ENCODE data around the gene PPIH.

- TF ChIP-seq, protein P1, sequence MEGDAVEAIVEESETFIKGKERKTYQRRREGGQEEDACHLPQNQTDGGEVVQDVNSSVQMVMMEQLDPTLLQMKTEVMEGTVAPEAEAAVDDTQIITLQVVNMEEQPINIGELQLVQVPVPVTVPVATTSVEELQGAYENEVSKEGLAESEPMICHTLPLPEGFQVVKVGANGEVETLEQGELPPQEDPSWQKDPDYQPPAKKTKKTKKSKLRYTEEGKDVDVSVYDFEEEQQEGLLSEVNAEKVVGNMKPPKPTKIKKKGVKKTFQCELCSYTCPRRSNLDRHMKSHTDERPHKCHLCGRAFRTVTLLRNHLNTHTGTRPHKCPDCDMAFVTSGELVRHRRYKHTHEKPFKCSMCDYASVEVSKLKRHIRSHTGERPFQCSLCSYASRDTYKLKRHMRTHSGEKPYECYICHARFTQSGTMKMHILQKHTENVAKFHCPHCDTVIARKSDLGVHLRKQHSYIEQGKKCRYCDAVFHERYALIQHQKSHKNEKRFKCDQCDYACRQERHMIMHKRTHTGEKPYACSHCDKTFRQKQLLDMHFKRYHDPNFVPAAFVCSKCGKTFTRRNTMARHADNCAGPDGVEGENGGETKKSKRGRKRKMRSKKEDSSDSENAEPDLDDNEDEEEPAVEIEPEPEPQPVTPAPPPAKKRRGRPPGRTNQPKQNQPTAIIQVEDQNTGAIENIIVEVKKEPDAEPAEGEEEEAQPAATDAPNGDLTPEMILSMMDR (conservative IDR thresholded peaks at IDR 0.05), result no peak
- no peak for TF ChIP-seq ZFX (IDR thresholded peaks at IDR 0.05)
These were observed 37.9 kb upstream of the PPIH start for GRCh38 chr1:42620307-42620706.

Data from C4-2B (cell line).